H1 (cell line): ENCODE data around the gene MOSMO. TPM values are rescaled to one million over a fixed set of nuclear protein-coding genes. Genes with fewer than 3 reads are reported as not detected.

ENCODE experiments used
- CTCF ChIA-PET: fragments of 300-600 bp; sonication (Branson Sonifier 250); formaldehyde crosslinking; loops from one replicate; lab custom pipeline; 2021; ENCODE audit not compliant: partially characterized antibody; lab: Charles Lee
- POLR2A ChIA-PET: fragments of 300-600 bp; sonication (Branson Sonifier 250); formaldehyde crosslinking; loops from one replicate; lab custom pipeline; 2021; ENCODE audit warnings: inconsistent platforms; ENCODE audit not compliant: partially characterized antibody; lab: Charles Lee
- DNase-seq, 2 experiments: peaks; one replicate each; pipeline versions ENCODE4 v3.0.0 to v3.0.0-alpha.2; 2010 to 2022; ENCODE audit warnings: low spot score in 2 of 2, low read depth in 1 of 2, mixed read lengths in 1 of 2
- FAIRE-seq: peaks from 2 replicates; lab custom pipeline; 2011; peaks lifted over from hg19 to GRCh38; lab: Jason Lieb, UNC
- H2AFZ ChIP-seq: 2 replicates; pipeline ENCODE4 v1.8.1; 2012; ENCODE audit warnings: low read length, inconsistent platforms
- H2AK5ac ChIP-seq: 2 replicates; pipeline ENCODE4 v1.6.1; 2013; ENCODE audit warnings: low read depth, low read length
- H2BK120ac ChIP-seq: replicated peaks from 2 replicates; pipeline ENCODE3; 2013; ENCODE audit warnings: low read depth, low read length, inconsistent platforms
- H2BK12ac ChIP-seq: 2 replicates; pipeline ENCODE4 v1.6.1; 2013; ENCODE audit warnings: low read depth, low read length
- H2BK15ac ChIP-seq: 2 replicates; pipeline ENCODE4 v1.6.1; 2013; ENCODE audit warnings: low read length
- H2BK20ac ChIP-seq: 2 replicates; pipeline ENCODE4 v1.6.1; 2013; ENCODE audit warnings: low read length
- H2BK5ac ChIP-seq: 2 replicates; pipeline ENCODE4 v1.6.1; 2013; ENCODE audit warnings: low read depth, low read length
- H3K14ac ChIP-seq: 2 replicates; pipeline ENCODE4 v1.6.1; 2013; ENCODE audit warnings: inconsistent platforms; ENCODE audit not compliant: insufficient read length
- H3K18ac ChIP-seq: 2 replicates; pipeline ENCODE4 v1.6.1; 2013; ENCODE audit warnings: low read length; ENCODE audit errors: extremely low read depth
- H3K23ac ChIP-seq: 2 replicates; pipeline ENCODE4 v1.6.1; 2013; ENCODE audit warnings: inconsistent platforms; ENCODE audit not compliant: insufficient read length
- H3K23me2 ChIP-seq: 2 replicates; pipeline ENCODE4 v1.6.1; 2013; ENCODE audit warnings: low read depth, low read length
- H3K27ac ChIP-seq: 2 replicates; pipeline ENCODE4 v1.6.1; 2011; ENCODE audit warnings: low read depth, low read length, inconsistent platforms
- H3K27me3 ChIP-seq, 4 experiments: replicated peaks in 1 of 4; 1 replicate in 1 of 4; 2 replicates in 3 of 4; pipeline versions ENCODE4 v1.6.1 to v1.8.1; 2011 to 2013; ENCODE audit warnings: low read length in 3 of 4, mild to moderate bottlenecking in 3 of 4, inconsistent platforms in 2 of 4, mixed read lengths in 2 of 4, moderate library complexity in 1 of 4; ENCODE audit not compliant: control insufficient read depth in 3 of 4, insufficient read depth in 3 of 4; ENCODE audit errors: extremely low read depth in 1 of 4
- H3K36me3 ChIP-seq, 4 experiments: 2 replicates each; pipeline versions ENCODE4 v1.6.1 to v1.8.1; 2011 to 2013; ENCODE audit warnings: mild to moderate bottlenecking in 4 of 4, low read length in 3 of 4, moderate library complexity in 2 of 4, control low read depth in 1 of 4, inconsistent platforms in 1 of 4; ENCODE audit not compliant: insufficient read depth in 4 of 4, control insufficient read depth in 2 of 4
- H3K4ac ChIP-seq: replicated peaks from 2 replicates; pipeline ENCODE3; 2013; ENCODE audit warnings: low read length, low read depth, mixed read lengths, inconsistent platforms; ENCODE audit not compliant: insufficient read length
- H3K4me1 ChIP-seq, 4 experiments: replicated peaks in 1 of 4; 1 replicate in 1 of 4; 2 replicates in 3 of 4; pipeline versions ENCODE4 v1.6.1 to v1.8.1; 2011 to 2013; ENCODE audit warnings: low read length in 3 of 4, inconsistent platforms in 2 of 4, mixed read lengths in 1 of 4; ENCODE audit not compliant: insufficient read depth in 4 of 4, control insufficient read depth in 3 of 4
- H3K4me2 ChIP-seq, 2 experiments: 2 replicates each; pipeline versions ENCODE4 v1.6.1 to v1.8.1; 2011 to 2013; ENCODE audit warnings: low read depth in 2 of 2, low read length in 2 of 2, control low read depth in 1 of 2, inconsistent platforms in 1 of 2, mild to moderate bottlenecking in 1 of 2; ENCODE audit not compliant: insufficient read depth in 1 of 2
- H3K4me3 ChIP-seq, 4 experiments: fragments of 200-600, 300-600 bp in 1 of 4; sonication (generic), shearing (Covaris generic), sonication (Bioruptor Twin) in 1 of 4; 2 replicates each; pipeline versions ENCODE4 v1.5.1 to v1.8.1; 2011 to 2016; ENCODE audit warnings: low read length in 4 of 4, low read depth in 3 of 4, control low read depth in 2 of 4, inconsistent platforms in 2 of 4, mild to moderate bottlenecking in 2 of 4, mixed read lengths in 1 of 4, moderate library complexity in 1 of 4; ENCODE audit not compliant: insufficient read depth in 2 of 4; ENCODE audit errors: extremely low read depth in 1 of 4
- H3K56ac ChIP-seq: replicated peaks from 2 replicates; pipeline ENCODE3; 2013; ENCODE audit warnings: low read depth, mild to moderate bottlenecking, mixed read lengths, low read length, inconsistent platforms; ENCODE audit not compliant: insufficient read length
- H3K79me1 ChIP-seq: 2 replicates; pipeline ENCODE4 v1.6.1; 2013; ENCODE audit warnings: low read depth, low read length, control low read depth
- H3K79me2 ChIP-seq, 2 experiments: 2 replicates each; pipeline versions ENCODE4 v1.6.1 to v1.8.1; 2012 to 2013; ENCODE audit warnings: low read length in 2 of 2, mild to moderate bottlenecking in 2 of 2, inconsistent platforms in 1 of 2; ENCODE audit not compliant: insufficient read depth in 2 of 2, control insufficient read depth in 1 of 2
- H3K9ac ChIP-seq, 4 experiments: replicated peaks in 1 of 4; 1 replicate in 1 of 4; 2 replicates in 3 of 4; pipeline versions ENCODE4 v1.6.1 to v1.8.1; 2011 to 2013; ENCODE audit warnings: low read depth in 3 of 4, low read length in 3 of 4, control low read depth in 2 of 4, mild to moderate bottlenecking in 2 of 4, moderate library complexity in 2 of 4, inconsistent platforms in 1 of 4; ENCODE audit errors: extremely low read depth in 1 of 4
- H3K9me3 ChIP-seq, 2 experiments: 2 replicates each; pipeline versions ENCODE4 v1.6.1 to v1.8.1; 2012 to 2013; ENCODE audit warnings: mild to moderate bottlenecking in 2 of 2, moderate library complexity in 2 of 2, control low read depth in 1 of 2, inconsistent platforms in 1 of 2, low read depth in 1 of 2, low read length in 1 of 2, mixed read lengths in 1 of 2; ENCODE audit not compliant: insufficient read depth in 2 of 2
- H4K20me1 ChIP-seq, 2 experiments: replicated peaks in 1 of 2; 2 replicates each; pipeline versions ENCODE3 to v1.8.1; 2011 to 2013; ENCODE audit warnings: inconsistent platforms in 2 of 2, low read length in 2 of 2, mild to moderate bottlenecking in 1 of 2; ENCODE audit not compliant: insufficient read depth in 2 of 2, control insufficient read depth in 1 of 2
- H4K5ac ChIP-seq: 2 replicates; pipeline ENCODE4 v1.6.1; 2013; ENCODE audit warnings: low read length, low read depth, mixed read lengths, inconsistent platforms; ENCODE audit not compliant: insufficient read length
- H4K8ac ChIP-seq: 2 replicates; pipeline ENCODE4 v1.8.0; 2013; ENCODE audit warnings: mild to moderate bottlenecking, moderate library complexity, low read length, inconsistent platforms; ENCODE audit not compliant: insufficient read depth; ENCODE audit errors: extremely low read depth
- H4K91ac ChIP-seq: replicated peaks from 2 replicates; pipeline ENCODE3; 2013; ENCODE audit warnings: low read length, mixed read lengths, inconsistent platforms; ENCODE audit not compliant: insufficient read length
- BCL11A ChIP-seq, 2 experiments: IDR thresholded peaks; one replicate each; pipeline ENCODE4 v1.6.1; 2011; ENCODE audit warnings: low read depth in 2 of 2, low read length in 2 of 2, mild to moderate bottlenecking in 2 of 2
- CBX8 ChIP-seq: fragments of 300-800, 300-1000 bp; sonication (generic); IDR thresholded peaks from 2 replicates; pipeline ENCODE4 v1.7.1; 2016; ENCODE audit warnings: low read depth, low read length, borderline replicate concordance
- E2F6 ChIP-seq: IDR thresholded peaks from 2 replicates; pipeline ENCODE4 v1.6.1; 2012; ENCODE audit warnings: inconsistent platforms
- FOSL1 ChIP-seq: IDR thresholded peaks from 2 replicates; pipeline ENCODE4 v1.6.1; 2011; ENCODE audit warnings: mild to moderate bottlenecking, low read depth, low read length, moderate library complexity; ENCODE audit not compliant: insufficient read depth
- GTF2F1 ChIP-seq: IDR thresholded peaks from 2 replicates; pipeline ENCODE4 v1.6.1; 2012; ENCODE audit warnings: low read depth, low read length, improper control_type of control experiment, borderline replicate concordance
- JUN ChIP-seq: IDR thresholded peaks from 2 replicates; pipeline ENCODE4 v1.6.1; 2011; ENCODE audit warnings: low read depth, mild to moderate bottlenecking, improper control_type of control experiment, low read length
- JUND ChIP-seq: IDR thresholded peaks from 2 replicates; pipeline ENCODE4 v1.6.1; 2011; ENCODE audit warnings: mild to moderate bottlenecking, improper control_type of control experiment, low read length
- SP1 ChIP-seq: IDR thresholded peaks from 2 replicates; pipeline ENCODE4 v1.6.1; 2011; ENCODE audit warnings: low read depth, low read length
- SP2 ChIP-seq: IDR thresholded peaks from 2 replicates; pipeline ENCODE4 v1.6.1; 2012; ENCODE audit warnings: mild to moderate bottlenecking, low read length, inconsistent platforms
- ZNF274 ChIP-seq: IDR thresholded peaks from 2 replicates; pipeline ENCODE4 v1.7.0; 2012; ENCODE audit warnings: low read length, borderline replicate concordance; ENCODE audit errors: extremely low read depth
- WGBS, 2 experiments: shearing (Covaris generic) in 1 of 2; methylation state at CpG; one replicate each; pipeline versions ENCODE4 v1.1.6 to v1.1.7; 2013 to 2015; ENCODE audit warnings: low lambda C conversion rate in 2 of 2, mixed read lengths in 2 of 2, inconsistent platforms in 1 of 2, low coverage in 1 of 2, missing lambda C conversion rate in 1 of 2; ENCODE audit not compliant: insufficient replicate concordance in 2 of 2, insufficient coverage in 1 of 2, insufficient read length in 1 of 2; ENCODE audit errors: extremely low coverage in 1 of 2, missing lambda C conversion rate in 1 of 2; 5-methylcytosine and 5-hydroxymethylcytosine counted together
- polyA plus RNA-seq, 7 experiments: library from polyadenylated mRNA; depleted of rRNA in 3 of 7; stranded (reverse) in 5 of 7; unstranded in 2 of 7; fragments of >200 nt in 5 of 7; fragments of 200-250 nt in 2 of 7; gene quantifications; 1 replicate in 5 of 7; 2 replicates in 1 of 7; 4 replicates in 1 of 7; pipeline versions ENCODE4 v1.2.1 to v1.2.3, GENCODE V29; 2011 to 2013; ENCODE audit warnings: missing spikeins in 2 of 7, mixed read lengths in 2 of 7
- total RNA-seq: library from RNA; stranded (reverse); fragmentation: NEBNext Ultra II Directional; extraction: Animal tissue kit (Norgen Biotek cat#: 25700); gene quantifications from 2 replicates; pipeline ENCODE4 v1.2.1, GENCODE V29; 2021

Gene MOSMO
- total and polyA plus RNA-seq, 2 of the 8 experiments (the other 6 are each of a cell fraction or from before 2014, with no cell fraction given), result 8.6 to 14.8 TPM

- H3K56ac ChIP-seq, result no peak overlapping the region
- no peaks in the 10 kb centered on the region for H3K79me1 ChIP-seq
- no peak for DNase-seq
- peak overlapping the region in 1 of 4 experiments; percentile 58; a peak in 1 of 7 replicates for H3K9ac ChIP-seq
- H2AFZ ChIP-seq, result peak overlapping the region; percentile 89
- peak overlapping the region in 1 of 2 experiments; percentile 56; a peak in 2 of 4 replicates for H3K4me2 ChIP-seq
- peaks cover 0 to 12% (median 3%) of the 10 kb centered on the region in 4 experiments; a peak in 6 of 7 replicates for H3K4me1 ChIP-seq
- H3K9me3 ChIP-seq, result no peaks in the 10 kb centered on the region
- H3K23ac ChIP-seq, result no peak overlapping the region
- H3K27ac ChIP-seq, result peak overlapping the region; percentile 60
- H4K91ac ChIP-seq, result no peak overlapping the region
- no peak overlapping the region for H4K5ac ChIP-seq
- H3K36me3 ChIP-seq, result no peaks in the 10 kb centered on the region
- no peaks in the 10 kb centered on the region for H3K27me3 ChIP-seq
- no peak overlapping the region for H2AK5ac ChIP-seq
- no peaks in the 10 kb centered on the region for H3K79me2 ChIP-seq
- H3K4me3 ChIP-seq, result no peak overlapping the region
- 0 out of 2 replicates have a peak overlapping the region, but pooled peaks have one; percentile 54 for H2BK5ac ChIP-seq
- FAIRE-seq, result no peak
- no peak overlapping the region for H3K4ac ChIP-seq
- H2BK20ac ChIP-seq, result no peak overlapping the region
- 0 out of 2 replicates have a peak, but pooled peaks cover 2% of the 10 kb centered on the region for H3K23me2 ChIP-seq
- no peak overlapping the region for H2BK15ac ChIP-seq
- H4K20me1 ChIP-seq, result no peaks in the 10 kb centered on the region
- no peak overlapping the region for H2BK120ac ChIP-seq
- no peak overlapping the region; the same call in 1 of the 2 replicates for H2BK12ac ChIP-seq
- no peak overlapping the region; the same call in 1 of the 2 replicates for H4K8ac ChIP-seq
- 93% methylated on average over 3 of the region's 3 CpGs; no CpG with 5 or more reads in 1 of the 2 experiments for WGBS, 2 experiments
- no peak overlapping the region for H3K14ac ChIP-seq
- ChIA-PET POLR2A (no interaction called here), CTCF (interaction anchor here (0.6 to 6.1 kb wide), 8 partner anchors 9 to 1001 kb away, joined by 3 to 63 read pairs (median 4); no protein-coding TSS in a partner anchor)
- no peak overlapping the region for H3K18ac ChIP-seq
- TF ChIP-seq ZNF274 (no peak), E2F6 (no peak), JUN (no peak), FOSL1 (no peak), SP2 (no peak), GTF2F1 (no peak), SP1 (no peak), BCL11A (IDR thresholded peaks at IDR 0.05; ENCODE audit: low read depth in 2 of 2, low read length in 2 of 2) (no peak), CBX8 (no peak), JUND (no peak)
These were observed 83.8 kb downstream of the MOSMO start for GRCh38 chr16:22091721-22092120.
